HG03064 (cell line): ENCODE data around the gene SVIP.

Source experiments
- ATAC-seq: cut with Tn5 transposase; IDR thresholded peaks from one replicate; pipeline ENCODE4 v1.9.1; 2021; ENCODE audit warnings: low read depth; ENCODE audit not compliant: unreplicated experiment

SVIP gene

GRCh38 chr11:22829231-22830081 lies at the start of gene SVIP:
Gene SVIP (minus strand): TSS chr11:22829801. CDS start chr11:22829748, 53 bp downstream.
- ATAC-seq: peak; percentile 93

- no peak for ATAC-seq
Measured at GRCh38 chr11:22878604-22879003, 49.0 kb upstream of the SVIP start.

GRCh38 chr11:22878039-22878438 lies 48.4 kb upstream of the SVIP start:
- ATAC-seq: no peak

- ATAC-seq: peak; percentile 100
Measured at GRCh38 chr11:22875869-22876473, 46.4 kb upstream of the SVIP start.

- ATAC-seq: no peak
Measured at GRCh38 chr11:22869325-22869724, 39.7 kb upstream of the SVIP start.

GRCh38 chr11:22860241-22860640 lies 30.6 kb upstream of the SVIP start, which contains the start of gene CCDC179:
Gene CCDC179 (minus strand): TSS chr11:22860474. CDS start chr11:22860421, 53 bp downstream.
- no peak for ATAC-seq

GRCh38 chr11:22859756-22860155 lies 30.2 kb upstream of the SVIP start:
- ATAC-seq: no peak

GRCh38 chr11:22851477-22851876 lies 21.9 kb upstream of the SVIP start:
- no peak for ATAC-seq

- ATAC-seq: no peak
Measured at GRCh38 chr11:22846726-22847125, 17.1 kb upstream of the SVIP start.

- no peak for ATAC-seq
Measured at GRCh38 chr11:22832315-22833015, 2.9 kb upstream of the SVIP start.

GRCh38 chr11:22830082-22830414 lies 447 bp upstream of the SVIP start:
- no peak for ATAC-seq

- ATAC-seq: no peak
Measured at GRCh38 chr11:22828373-22828772, 1.2 kb downstream of the SVIP start.

GRCh38 chr11:22822203-22822602 lies 7.4 kb downstream of the SVIP start:
- no peak for ATAC-seq

- no peak for ATAC-seq
Measured at GRCh38 chr11:22809893-22810292, 19.7 kb downstream of the SVIP start.

- ATAC-seq: peak; percentile 29
Measured at GRCh38 chr11:22808571-22809197, 20.9 kb downstream of the SVIP start.

GRCh38 chr11:22807855-22808570 lies 21.6 kb downstream of the SVIP start:
- peak; percentile 97 for ATAC-seq

GRCh38 chr11:22807391-22807790 lies 22.2 kb downstream of the SVIP start:
- no peak for ATAC-seq

- ATAC-seq: no peak
Measured at GRCh38 chr11:22802861-22803260, 26.7 kb downstream of the SVIP start.

- ATAC-seq: no peak
Measured at GRCh38 chr11:22800482-22800881, 29.1 kb downstream of the SVIP start.

GRCh38 chr11:22798901-22799300 lies 30.7 kb downstream of the SVIP start:
- ATAC-seq: no peak
